ENCODE measurements around the gene TACC3.

The TACC3 gene

DNA sequence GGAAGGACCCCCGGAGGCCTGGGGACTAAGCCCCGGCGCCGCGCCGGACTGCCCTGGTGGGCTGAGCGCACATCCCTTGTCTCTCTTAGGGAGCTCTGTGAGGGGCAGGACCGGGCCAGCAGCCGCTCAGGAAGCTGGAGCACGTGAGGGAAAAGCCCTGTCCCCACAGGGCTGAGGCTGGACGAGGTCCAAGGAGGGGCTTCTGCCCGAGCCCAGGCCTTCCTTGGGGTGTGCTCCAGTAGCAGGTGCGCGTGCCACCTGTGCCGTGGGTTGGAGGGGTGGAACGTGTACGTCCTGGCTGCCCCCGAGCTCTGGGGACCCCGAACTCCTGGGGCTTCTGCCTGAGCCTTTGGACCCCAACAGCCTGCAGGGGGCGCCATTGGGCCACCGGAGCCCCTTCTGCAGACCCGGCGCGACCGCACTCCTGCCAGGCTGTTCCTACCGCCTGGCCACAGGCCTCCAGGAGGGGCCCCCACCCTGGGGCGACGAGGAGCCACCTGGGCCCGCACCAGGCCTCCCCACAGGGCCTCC lies 27.2 kb downstream of the TACC3 start:
- DNase-seq: peak; percentile 91

DNA sequence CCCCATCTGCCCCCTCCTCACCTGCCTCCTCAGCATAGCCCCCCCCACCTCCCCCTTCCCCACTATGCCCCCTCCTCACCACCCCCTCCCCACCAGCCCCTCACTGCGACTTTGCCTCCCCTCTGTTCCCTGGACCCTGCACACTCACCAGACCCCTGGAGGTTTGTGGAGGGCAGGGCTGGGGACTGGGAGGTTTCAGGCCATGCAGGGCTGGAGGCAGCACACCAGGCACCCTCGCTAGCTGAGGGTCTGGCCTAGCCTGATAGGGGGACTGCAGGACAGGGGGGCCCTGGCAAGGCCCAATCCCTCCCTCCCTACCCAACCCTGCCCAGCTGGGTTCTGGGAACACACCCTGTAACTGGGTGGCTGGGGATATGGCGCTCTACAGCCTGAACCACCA lies 28.0 kb downstream of the TACC3 start:
- DNase-seq: no peak

DNA sequence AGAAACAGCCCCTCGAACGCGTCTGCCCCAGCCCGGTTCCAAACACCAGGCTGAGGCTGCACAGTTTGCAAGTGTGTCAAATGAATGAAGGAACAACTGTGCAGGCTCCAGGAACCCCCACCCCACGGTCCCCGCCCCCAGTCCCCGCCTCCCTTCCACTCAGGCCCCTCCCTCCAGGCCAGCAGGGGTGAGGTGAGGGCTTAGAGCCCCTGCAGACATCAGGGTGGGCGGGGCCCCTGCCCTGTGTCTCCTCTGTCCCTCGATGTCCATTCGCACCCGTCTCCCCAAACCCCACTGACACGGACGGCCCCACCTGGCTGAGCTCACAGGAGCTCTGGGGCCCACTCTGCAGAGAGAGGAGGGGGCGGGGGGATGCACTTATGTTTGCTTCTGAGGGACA lies 28.5 kb downstream of the TACC3 start:
- no peak for DNase-seq

DNA sequence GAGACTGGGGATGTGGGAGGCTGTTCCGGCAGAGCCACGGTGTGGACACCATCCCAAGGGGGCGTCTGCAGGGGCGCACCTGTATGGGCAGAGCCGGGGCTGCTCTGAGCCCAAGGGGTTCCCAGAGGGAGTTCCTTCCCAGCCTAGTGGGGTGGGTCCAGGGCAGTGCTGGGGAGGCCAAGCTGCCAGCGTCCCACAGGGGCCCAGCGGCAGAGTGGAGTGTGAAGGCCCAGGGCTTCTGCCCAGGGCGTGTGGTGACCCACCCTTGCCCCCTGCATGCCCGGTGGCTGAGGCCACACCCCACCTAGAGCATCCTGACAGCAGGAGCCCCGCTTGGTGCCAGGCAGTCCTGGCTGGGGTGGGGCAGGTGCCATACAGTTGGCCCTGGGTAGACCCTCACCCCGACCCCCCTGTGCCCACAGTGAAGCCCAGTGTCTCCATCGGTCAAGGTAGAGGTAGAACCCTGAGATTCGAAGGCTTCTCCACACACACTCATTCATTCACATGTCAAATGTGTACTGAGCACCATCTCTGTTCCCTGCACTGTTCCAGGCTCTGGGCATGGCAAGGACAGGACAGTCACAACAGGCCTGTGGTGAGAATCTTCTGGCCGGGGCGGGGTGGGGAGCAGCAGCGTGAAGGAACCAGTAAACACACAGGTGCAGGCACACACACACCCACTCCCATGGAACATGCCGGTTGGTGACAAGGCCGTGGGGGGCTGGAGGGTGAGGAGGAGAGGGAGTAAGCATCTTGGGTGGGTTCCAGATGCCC lies 29.2 kb downstream of the TACC3 start:
- no peak for DNase-seq

DNA sequence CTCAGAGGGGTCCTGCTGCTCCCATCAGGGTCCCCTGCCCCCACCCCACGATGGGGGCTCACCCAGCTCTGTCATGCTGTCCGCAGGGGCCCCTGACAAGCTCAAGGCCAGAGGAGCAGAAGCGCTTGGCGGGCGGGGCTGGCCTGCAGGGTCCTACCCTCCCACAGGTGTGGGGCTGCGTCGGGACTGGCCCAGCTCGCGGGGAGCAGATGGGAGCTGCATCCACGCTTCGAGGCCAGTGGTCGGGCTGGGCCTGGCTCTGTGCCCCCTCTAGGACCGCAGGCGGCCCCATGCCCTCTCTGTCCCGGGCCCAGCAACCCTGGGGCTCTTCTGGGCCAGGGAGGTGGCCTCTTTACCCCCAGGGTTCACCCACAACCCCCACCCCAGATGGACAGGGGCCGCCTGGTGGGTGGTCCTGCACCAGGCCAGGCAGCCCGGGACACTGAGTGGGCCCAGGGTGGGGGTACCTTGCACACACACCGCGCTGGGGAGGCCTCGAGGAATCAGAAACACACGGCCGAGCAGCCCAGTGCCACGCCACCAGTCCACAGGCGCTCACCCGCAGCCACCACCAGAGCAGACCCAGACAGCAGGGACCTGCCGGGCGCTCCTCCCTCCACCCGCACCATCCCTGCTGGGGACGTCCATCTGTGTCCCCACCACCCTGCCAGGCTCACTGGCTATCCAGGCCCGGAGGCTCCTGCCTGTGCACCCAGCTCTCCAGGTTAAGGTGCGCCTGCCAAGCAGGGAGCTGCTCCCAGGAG lies 30.0 kb downstream of the TACC3 start:
- no peak for DNase-seq

DNA sequence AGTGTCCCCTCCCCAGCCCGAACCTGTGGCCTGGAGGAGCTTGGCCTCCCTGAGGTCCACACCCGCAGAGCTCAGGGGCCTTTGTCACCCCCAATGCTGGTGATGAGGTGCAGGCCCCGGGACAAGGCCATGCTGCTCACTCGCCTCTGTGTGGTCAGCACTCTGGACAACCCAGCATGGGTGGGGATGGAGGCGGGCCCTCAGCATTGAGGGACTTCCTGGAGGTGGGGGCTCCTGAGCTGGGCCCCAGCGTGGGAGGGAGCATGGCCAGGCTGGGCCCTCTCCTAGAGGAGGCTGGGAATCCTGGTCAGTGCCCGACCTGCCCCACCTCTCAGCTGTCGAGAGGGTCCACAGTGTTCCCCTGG lies 30.6 kb downstream of the TACC3 start:
- DNase-seq: no peak

DNA sequence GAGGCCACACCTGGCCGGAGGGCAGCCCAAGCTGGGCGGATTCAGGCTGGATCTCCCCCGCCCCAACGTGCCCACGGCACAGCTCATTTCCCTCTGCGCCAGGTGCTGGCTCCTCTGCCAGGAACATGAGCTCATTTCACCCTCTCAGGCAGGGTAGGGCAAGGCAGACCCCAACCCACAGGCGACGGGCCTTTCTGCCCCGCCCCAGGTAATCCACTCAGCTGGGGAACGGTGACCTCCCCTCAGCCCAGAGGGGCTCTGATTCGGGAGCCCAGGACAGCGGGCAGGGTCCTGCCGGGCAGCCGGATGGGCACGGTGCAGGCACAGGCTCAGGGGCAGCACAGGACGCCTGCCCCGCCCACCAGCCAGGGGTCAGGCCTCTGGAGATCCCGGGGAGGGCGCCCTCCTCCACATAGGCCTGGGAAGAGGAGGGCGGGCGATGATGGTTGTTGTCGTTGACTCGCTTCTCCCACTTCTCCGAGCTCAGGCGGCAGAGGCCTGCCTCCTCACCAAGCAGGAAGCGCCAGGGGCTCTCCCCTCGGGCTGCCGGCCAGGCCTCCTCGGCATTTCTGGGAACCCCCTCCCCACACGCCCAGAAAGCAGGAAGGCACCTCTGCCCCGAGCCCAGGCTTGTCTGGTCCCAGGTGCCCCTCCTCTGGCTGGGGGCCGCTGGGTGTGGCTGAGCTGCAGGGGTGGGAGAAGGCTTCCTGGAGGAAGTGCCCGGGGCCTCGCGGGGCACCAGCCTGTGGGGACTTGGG lies 31.1 kb downstream of the TACC3 start:
- DNase-seq: peak; percentile 63

DNA sequence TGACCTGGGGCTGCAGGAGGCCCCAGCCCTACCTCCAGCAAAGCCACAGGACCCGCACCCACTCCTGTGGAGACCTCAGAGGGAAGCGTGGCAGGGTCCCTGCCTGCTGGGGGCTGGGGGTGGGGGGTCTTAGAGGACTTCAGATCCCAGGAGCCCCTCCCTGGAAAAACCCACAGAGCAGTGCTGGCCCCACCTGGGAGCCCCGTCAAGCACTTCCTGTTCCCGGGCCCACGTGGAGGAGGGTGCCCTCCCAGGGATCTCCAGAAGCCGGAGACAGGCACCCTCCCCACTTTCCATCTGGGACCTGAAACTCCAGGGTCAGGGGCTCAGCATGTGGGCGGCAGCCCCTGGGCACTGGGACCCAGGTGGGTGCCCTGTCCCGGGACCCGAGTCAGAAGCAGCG lies 32.0 kb downstream of the TACC3 start:
- DNase-seq: no peak

DNA sequence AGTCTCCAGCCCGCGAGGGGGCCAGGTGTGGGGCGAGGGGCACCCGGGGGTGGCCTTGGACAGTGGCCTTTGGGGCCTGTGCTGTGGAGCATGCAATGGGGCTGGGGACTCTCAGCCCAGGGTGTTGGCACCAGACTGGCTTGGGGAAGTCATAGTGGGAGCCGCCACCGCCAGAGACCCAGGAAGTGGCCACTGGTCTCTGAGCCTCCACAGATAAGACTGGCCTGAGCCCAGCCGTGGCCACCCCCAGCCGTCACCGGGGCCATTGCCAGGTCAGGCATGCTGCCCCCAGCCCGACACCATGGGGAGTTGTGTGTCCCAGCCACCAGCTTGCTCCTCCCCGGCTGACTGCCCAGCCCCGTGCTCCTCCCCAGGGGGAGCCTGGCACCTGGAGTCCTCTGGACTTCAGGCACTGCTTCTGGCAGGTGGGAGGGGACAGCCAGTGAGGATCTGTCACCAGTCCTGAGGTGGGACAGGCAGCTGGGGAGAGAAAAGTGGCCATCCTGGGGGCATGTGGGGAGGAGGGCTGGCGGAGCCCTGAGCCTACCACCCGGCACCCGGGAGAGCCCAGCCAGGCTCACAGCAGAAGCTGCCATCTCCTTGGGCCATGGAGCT lies 32.5 kb downstream of the TACC3 start:
- DNase-seq: no peak

DNA sequence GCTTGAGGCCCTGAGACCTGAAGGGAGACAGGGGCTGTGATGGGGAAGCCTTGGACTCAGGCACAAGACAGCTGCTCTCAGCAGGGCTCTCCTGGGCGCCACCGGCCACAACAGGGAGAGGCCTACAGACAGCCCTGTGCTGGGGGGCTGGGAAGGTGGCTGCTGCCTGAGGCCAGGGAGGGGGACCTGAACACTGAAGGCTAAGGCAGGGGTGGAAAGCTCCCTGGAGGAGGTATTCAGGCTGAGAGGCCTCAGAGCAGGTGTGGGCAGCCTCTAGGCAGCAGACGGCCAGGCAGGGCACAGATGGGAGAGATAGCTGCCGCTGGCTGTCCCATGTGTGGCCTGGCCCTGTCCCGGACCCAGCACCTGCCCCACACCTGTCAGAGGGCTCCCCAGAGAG lies 33.0 kb downstream of the TACC3 start:
- DNase-seq: no peak

DNA sequence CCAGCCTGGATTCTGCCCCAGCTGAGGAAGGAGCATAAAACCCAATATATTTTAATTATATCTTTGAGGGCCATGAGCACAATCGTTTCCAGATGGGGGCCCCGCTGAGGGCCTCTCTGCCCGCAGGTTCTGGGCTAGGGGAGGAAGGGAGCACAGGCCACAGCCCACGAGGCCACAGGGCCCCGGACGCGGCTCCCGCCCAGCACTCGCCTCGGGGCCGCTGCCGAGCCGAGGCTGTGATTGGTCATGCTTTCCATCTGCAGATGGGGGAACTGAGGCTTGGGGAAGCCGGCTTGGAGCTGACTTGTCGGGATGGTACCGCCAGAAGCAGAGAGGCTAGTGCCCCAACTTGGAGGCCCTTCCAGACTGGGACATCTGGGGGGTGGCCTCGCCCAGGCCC lies 34.0 kb downstream of the TACC3 start:
- DNase-seq: no peak

DNA sequence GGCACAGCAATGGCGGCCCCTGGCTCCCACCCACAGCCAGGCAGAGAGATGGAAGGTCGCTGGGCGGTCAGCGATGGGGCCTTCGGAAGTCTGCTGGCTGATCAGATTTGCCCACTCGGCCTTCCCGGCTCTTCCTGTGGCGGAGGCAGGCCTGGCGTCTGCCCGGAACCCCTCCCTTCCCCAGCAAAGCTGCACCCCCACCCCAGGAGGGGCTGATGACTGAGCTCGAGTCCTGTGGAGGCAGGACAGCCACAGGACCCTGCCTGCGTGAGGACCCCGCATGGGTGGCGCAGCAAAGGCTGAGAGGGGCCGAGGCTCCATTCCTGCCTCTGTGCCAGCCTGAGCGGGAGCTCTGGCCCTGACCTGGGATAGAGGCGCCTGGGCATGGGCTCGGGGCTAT lies 34.8 kb downstream of the TACC3 start:
- no peak for DNase-seq

DNA sequence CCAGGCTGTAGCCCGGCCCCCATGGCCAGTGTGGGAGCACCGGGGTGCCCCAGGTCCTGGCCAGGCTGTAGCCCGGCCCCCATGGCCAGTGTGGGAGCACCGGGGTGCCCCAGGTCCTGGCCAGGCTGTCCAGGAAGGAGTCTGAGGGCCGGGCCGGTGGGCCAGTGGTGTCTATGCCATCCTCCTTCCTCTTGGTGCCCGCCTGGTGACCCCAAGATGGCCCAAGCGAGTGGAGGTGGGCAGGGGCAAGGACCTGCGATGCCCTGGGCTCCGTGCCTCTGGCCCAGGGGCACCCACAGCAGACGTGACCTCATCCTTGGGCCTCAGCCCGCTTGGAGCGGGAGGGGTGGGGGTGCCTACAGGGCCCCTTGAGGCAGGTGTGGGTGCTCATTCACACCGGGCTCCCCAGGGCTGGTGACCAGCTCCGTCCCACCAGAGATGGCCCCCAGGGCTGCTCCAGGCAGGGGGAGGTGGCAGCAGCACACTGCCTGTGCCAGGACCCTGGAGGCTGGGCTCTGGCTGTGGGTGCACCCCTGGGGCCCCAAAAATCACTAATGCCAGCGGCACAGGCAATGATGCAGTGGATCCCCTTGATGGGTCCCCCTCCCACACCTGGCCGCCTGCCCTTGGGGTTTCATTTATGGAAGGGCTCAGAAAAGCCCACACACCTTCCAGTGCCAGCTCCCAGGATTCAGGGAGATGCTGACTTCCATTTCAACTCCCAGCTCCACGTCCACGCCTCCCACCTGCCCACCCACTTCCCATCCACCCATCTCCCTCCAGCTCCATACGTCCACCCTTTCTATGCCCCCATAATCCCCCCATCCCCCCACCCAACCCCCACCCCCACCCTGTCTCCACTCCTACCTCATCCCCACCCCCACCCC lies 35.8 kb downstream of the TACC3 start:
- DNase-seq: no peak

DNA sequence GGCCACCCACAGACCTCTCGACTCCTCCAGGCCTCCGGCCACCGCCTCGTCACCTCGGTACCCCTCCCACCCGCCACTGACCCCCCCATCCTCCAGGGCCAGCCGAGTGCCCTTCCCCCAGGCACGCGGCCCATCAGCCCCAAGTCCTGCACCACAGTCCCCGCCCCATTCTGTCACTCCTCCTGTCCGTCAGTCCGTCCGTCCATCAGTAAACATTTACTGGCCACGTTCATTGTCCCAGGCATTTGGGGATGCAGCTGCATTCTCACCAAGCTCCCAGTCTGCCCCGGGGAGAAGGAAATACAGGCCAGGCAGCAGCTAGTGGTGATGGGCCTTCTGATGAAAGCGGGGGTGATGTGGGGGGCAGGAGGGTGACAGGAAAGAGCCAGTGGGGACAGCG lies 36.5 kb downstream of the TACC3 start:
- no peak for DNase-seq

DNA sequence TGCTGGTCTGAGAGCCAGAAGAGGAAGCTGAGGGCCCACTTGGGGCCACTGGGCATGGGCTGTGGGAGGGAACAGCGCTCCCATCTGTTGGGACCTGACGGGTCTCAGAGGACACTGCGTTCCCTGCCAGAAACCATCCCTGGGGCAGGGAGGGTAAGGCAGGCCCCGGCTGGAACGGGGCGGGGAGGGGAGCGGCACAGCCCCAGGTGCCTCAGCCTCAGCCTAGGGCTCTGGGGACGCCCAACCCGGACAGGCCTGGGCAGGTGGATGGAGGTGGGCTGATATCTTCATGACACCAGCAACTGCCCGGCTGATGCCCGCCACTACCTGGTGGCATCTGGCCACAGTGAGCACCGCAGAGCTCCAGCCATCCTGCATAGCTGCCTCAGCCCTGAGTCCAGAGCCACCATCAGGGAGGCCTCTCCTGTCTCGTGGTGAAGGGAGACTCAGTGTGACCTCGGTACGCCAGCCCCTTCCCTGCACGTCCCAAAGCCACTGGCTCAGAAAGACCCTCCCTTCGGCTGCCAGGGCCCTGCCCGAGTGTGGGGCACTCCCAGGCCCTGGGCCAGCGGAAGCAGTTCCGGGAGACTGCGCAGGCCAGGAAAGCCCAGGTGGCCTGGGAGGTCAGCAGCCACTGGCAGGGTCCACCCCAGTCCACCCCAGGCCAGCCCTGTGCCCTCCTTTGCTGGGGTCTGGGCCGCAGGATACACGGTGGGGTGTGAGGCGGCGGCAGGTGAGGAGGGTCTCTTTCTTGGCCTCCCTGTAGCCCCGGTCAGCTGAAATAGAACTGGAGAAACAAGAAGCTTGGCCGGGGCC lies 37.2 kb downstream of the TACC3 start:
- no peak for DNase-seq

DNA sequence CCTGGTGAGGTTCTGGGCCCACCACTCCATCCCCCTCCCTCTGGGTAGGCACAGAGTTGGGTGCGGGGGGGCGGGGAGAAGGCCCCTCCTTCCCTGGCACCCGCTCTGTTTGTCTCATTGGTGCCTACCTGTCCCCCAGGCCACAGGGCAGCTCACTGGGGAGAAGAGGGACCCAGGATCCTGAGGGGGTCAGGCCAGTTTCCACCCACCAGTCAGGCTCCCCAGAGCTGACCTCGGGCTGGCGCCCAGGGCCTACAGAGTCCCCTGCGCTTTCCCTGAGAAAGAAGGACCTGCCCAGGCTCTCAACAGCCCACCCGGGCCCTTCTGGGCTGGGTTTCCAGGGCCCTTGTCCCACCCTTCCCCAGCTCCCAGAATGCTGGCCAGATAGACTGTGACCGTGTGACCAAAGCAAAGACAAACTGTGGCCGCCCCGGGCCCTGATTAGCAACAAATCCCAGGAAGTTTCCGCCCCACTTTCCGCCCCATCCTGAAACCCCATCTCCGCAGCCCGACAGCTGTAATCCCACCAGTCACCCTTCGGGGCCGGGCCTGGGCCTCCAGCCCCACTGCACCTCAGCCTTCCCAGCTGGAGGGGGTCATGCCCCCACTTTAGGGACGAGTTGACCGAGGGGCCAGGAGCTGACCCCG lies 38.0 kb downstream of the TACC3 start:
- DNase-seq: no peak

DNA sequence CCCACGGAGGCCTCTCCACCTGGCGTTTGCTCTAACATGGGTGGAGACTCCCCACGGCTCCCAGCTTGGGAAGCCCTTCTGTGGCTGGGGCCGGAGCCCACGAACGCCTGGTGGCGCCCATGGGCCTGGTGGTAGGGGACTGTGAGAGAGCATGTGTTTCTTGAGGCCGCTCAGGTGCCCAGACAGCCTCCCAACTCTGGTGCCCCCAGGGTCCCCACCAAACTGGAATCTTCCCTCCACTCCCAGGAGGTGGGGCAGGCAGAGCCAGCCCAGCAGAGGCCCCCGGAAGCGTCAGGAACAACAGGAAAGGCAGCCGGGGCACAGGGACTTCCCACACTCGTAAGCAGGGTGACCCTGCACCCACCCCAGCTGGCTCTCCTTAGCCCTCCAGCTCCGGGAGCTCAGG lies 38.5 kb downstream of the TACC3 start:
- no peak for DNase-seq

DNA sequence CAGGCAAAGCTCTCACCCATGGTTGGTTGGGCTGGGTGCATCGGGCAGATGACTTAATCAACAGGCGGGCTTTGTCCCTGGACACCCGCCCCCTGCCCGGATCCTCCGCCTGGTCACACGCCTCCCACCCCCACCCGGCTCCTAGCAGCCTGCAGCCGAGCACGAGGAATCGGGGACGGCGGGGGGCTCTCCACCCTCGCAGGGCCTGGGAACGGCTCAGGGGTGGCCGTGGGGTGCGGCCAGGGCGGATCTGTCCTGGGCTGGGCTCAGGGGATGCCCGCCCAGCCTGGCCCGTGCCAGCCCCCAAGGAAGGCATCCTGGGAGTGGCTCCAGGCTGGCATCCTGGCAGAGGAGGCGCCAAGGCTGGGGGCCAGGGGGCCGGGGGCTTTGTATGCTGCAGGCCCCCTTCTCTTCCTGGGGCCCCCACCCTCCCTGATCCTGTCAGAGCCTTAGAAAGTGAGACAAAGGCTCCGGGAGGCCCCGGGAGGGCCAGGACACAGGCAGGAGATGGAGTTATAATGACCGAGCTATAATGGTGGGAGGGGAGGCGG lies 39.3 kb downstream of the TACC3 start:
- no peak for DNase-seq

DNA sequence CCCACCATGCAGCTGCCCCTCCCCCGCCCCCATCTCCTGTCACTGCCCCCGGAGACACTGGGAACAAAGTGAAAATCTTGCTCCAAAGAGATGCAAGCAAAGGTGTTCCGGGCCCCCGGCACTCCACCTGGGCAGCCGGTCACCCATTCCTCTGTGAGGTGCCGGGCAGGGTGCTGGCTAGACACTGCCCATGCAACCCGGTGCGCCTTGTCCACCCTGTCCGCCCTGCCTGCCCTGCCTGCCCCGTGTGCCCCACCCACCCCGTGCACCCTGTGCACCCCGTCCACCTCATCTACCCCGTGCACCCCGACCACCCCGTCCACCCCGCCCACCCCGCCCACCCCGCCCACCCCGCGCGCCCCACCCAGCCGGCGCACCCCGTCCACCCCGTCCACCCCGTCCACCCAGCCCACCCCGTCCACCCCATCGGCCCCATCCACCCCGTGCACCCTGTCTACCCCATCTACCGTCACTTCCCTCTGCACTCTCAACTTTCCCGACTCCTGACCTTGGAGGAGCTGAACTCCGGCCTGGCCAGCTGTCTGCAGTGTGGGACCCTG lies 39.9 kb downstream of the TACC3 start:
- DNase-seq: no peak
